Glomerular endothelial cell (primary cell): ENCODE results near the gene MROH2A. TPM values are rescaled to one million over a fixed set of nuclear protein-coding genes. Genes with fewer than 3 reads are reported as not detected.

Experiments used
- DNase-seq: peaks from one replicate; pipeline ENCODE4 v3.0.0-alpha.2; 2011; ENCODE audit warnings: low read depth, low spot score; ENCODE audit errors: extremely low read depth
- total RNA-seq: library from RNA; depleted of rRNA; stranded (reverse); fragments of >200 nt; gene quantifications from 2 replicates; pipeline ENCODE4 v1.2.3, GENCODE V29; 2015

Gene MROH2A
- total RNA-seq, 1 donor from 2014 or later, result not detected

DNA sequence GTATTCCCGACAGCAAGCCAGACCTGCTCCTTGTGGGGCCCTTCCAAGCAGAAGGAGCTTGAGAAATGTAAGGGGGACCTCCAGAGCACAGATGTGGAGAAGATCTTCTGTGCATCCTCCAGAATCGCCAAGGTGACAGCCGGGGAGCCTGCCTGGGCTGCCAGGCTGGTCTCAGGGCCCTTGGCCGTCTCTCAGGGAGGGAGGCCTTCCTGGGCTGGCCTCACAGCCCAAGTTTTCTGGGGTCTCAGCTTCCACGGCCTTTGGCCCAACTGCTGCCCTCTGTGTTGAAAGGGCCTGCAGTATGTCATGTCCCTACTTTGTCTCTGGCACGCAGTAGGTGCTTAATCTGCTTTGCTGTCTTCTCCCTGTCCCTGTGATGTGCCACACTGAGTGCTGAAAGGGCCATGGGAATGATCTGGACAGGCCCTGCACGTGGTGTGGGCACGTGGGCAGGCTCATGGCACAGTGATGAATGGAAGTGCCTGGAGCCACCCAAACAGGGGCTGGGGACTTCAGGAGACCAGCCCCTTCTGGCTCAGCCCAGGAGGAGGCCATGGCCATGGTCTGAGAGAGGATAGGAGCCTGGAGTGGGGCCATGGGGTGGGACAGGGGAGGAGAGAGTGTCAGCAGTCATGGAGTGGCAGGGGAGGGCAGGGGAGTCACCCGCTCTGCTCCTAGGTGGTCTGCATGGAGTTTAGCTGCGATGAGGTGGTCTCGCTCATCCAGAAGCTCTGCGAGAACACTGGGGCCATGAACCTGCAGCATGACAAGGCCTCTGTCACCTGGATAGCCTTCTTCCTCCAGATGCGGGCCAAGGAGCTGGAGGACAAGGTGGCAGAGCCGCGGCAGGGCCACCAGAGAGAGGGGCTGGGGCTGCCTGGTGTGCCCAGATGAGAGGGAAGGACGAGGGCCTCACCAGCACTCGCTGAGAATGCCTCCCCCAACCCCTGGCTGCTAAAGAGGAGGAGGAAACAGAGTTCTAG, 40.8 kb downstream of the MROH2A start:
- no peak for DNase-seq

- DNase-seq, result no peak
Observed at GRCh38 chr2:233819884-233820773, 42.0 kb downstream of the MROH2A start.

- DNase-seq, result no peak
Observed at GRCh38 chr2:233820774-233821105, 42.6 kb downstream of the MROH2A start.

GRCh38 chr2:233821196-233821595, 43.1 kb downstream of the MROH2A start:
- DNase-seq, result no peak

GRCh38 chr2:233821709-233822100, 43.6 kb downstream of the MROH2A start:
- no peak for DNase-seq

GRCh38 chr2:233822101-233822771, 44.1 kb downstream of the MROH2A start:
- no peak for DNase-seq

DNA sequence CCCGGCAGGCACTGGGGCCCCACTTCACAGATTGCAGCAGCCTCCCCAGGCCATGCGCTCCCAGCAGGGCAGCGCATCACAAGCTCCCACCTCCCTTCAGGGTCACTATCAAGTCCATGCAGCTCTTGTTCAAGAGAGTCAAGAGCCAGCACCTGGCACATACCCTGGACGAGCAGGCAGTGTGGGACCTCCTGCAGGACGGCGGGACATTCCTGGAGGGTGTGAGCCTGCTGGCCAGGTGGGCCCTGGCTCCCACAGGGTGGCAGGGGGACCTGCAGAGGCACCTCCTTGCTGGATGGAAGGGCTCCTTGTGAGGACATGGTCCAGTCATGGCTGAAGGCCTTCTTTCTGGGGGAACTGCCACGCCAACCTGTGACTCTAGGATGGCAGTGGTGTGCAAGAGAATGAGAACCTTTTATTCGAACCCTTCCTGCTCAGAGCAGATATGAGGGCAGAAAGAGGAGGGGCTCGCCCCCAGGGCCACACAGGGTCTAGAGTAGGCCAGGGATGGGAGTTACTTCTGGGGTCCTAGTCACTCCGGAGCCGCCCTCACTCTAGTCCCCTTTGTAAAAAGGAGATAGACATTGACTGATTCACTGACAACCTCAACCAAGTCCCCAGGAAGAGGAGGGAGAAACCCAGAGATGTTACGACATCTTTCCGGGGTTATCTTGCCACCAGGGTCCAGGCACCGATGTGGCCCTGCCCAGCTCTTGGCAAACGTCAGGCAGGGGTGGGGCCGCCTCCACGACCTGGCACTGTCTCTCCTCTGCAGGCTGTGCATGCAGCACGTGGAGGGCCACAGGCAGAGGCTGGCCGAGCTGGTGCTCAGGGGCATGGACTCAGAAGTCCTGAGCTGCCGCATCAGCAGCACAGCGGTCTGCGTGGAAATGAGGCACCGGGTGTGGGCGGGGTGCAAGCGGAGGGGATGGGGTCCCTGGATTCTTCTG, 44.9 kb downstream of the MROH2A start:
- no peak for DNase-seq

- DNase-seq, result no peak
Observed at GRCh38 chr2:233823731-233824121, 45.6 kb downstream of the MROH2A start.

- DNase-seq, result no peak
Observed at GRCh38 chr2:233824373-233824772, 46.2 kb downstream of the MROH2A start.

- no peak for DNase-seq
Observed at GRCh38 chr2:233828546-233829192, 50.5 kb downstream of the MROH2A start.

DNA sequence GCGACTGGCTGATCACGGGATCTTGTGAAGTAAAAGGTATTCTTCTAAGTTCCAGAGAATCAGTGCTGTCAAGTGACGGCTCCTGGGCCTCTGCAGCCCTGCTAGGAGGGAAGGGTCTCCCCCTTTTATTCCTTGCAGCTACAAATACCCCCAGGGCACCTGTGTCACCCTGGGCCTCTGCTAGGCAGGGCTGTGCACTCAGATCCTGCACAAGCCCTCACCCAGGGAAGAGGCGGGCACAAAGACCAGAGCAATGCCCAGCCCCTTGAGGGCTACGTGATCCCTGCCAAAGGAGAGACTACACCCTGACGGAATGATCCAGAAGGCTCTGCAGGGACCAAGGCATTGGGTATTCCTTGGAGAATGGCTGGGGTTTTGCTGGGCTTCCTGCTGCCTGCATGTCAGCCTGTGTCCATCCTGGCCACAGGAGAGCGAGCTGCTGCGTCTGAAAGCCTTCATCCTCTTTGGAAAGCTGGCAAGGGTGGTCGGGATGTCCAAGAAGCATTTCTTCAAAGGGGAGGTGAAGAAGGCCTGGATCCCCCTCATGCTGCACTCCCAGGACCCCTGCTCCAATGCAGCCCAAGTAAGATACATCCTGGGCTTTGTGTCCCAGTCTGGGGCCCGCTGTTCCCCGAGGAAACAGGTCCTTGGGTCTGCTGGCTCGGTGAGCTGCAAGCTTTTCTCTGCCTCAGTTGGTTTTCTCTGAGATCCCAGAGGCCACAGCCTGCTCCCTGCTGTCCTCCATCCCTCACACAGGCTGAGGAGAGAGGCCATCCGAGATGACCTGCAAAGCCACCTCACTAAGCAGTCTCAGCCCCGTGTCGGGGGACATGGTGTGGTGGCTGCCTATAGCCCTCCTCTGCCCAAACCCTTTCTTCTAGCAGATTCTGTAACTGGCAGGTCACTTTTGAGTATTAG, 51.3 kb downstream of the MROH2A start:
- no peak for DNase-seq

DNA sequence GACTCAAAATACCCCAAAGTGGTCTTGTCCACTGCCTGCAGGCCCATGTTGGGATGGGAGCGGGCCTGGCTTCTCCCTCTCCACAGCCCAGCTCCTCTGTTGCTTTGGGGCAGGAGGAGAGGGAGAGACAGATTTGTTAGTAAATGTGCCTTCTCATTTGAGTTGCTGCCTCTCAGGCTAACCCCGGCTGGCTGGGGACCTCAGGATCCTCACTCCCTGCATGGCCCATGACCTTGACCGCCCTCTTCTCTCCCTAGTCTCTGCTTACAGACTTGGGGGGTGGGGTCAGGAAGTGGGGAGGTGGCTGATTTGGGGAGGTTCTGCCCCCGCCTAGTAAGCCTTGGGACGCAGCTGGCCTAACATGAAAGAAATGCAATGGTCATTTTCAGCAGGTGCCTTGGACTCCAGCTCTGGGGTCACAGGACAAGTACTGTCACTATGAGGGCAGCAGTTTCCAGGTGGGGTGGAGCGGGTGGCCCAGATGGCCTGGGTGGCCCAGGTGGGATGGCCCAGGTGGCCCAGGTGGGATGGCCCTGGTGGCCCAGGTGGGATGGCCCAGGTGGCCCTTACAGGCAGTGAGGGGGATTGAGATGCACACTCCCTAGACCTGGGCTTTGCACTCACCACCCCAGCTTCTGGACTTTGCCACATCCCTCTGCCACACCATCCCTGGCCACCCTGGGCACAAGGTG, 52.1 kb downstream of the MROH2A start:
- no peak for DNase-seq

- DNase-seq, result no peak
Observed at GRCh38 chr2:233831011-233831721, 53.0 kb downstream of the MROH2A start.

GRCh38 chr2:233831861-233832260, 53.7 kb downstream of the MROH2A start:
- no peak for DNase-seq

DNA sequence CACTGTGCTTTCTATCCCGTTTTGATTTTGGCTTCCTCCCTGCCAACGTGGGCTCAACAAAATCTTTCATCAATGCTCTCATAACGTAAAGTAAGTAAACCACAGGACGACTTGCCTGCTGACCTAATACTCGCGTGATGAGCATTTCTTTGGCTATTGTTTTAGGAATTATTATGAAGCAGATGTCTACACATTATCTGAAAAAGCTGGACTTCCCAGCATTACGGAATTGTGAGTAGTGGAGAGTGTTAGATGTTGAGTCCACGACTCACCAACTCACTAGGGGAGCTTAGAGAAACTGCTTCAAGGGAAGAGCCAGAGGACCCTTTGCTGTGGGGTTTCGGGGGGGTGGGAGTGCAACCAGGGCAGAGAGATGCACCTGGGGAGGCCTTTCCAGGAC, 54.3 kb downstream of the MROH2A start:
- DNase-seq, result no peak

GRCh38 chr2:233832869-233833311, 54.8 kb downstream of the MROH2A start:
- no peak for DNase-seq

- no peak for DNase-seq
Observed at GRCh38 chr2:233833345-233833744, 55.2 kb downstream of the MROH2A start.
